H9 (cell line): Measurements from ENCODE around the gene NHP2. TPM values are rescaled to one million over a fixed set of nuclear protein-coding genes. Genes with fewer than 3 reads are reported as not detected.

Source experiments
- DNase-seq: peaks from one replicate; pipeline ENCODE4 v3.0.0-alpha.2; 2017
- H2AFZ ChIP-seq: one replicate; pipeline ENCODE4 v1.6.1; 2013; ENCODE audit warnings: mild to moderate bottlenecking, low read length, control low read depth, moderate library complexity
- H2AK5ac ChIP-seq: 2 replicates; pipeline ENCODE4 v1.6.1; 2013; ENCODE audit warnings: low read length, control low read depth, mixed read lengths; ENCODE audit not compliant: insufficient read length
- H2BK120ac ChIP-seq: one replicate; pipeline ENCODE4 v1.6.1; 2013; ENCODE audit warnings: low read depth, mild to moderate bottlenecking, low read length, control low read depth, inconsistent platforms; ENCODE audit not compliant: poor library complexity, severe bottlenecking
- H2BK12ac ChIP-seq: 2 replicates; pipeline ENCODE4 v1.6.1; 2013; ENCODE audit warnings: low read length, control low read depth, mixed read lengths, low read depth; ENCODE audit not compliant: insufficient read length
- H2BK15ac ChIP-seq: 2 replicates; pipeline ENCODE4 v1.6.1; 2013; ENCODE audit warnings: low read depth, low read length, control low read depth
- H2BK20ac ChIP-seq: one replicate; pipeline ENCODE4 v1.6.1; 2013; ENCODE audit warnings: low read depth, mild to moderate bottlenecking, low read length, control low read depth, inconsistent platforms; ENCODE audit not compliant: poor library complexity, severe bottlenecking
- H2BK5ac ChIP-seq: 2 replicates; pipeline ENCODE4 v1.6.1; 2013; ENCODE audit warnings: low read length, control low read depth, mixed read lengths; ENCODE audit not compliant: insufficient read length
- H3K14ac ChIP-seq: 2 replicates; pipeline ENCODE4 v1.6.1; 2013; ENCODE audit warnings: low read length, control low read depth; ENCODE audit not compliant: insufficient read depth
- H3K18ac ChIP-seq: 2 replicates; pipeline ENCODE4 v1.6.1; 2013; ENCODE audit warnings: low read depth, mild to moderate bottlenecking, mixed read lengths, low read length, control low read depth; ENCODE audit not compliant: insufficient read length
- H3K23ac ChIP-seq: 2 replicates; pipeline ENCODE4 v1.6.1; 2013; ENCODE audit warnings: low read length, control low read depth, mixed read lengths, low read depth; ENCODE audit not compliant: insufficient read length
- H3K23me2 ChIP-seq: 2 replicates; pipeline ENCODE4 v1.6.1; 2013; ENCODE audit warnings: low read depth, mild to moderate bottlenecking, mixed read lengths, low read length, control low read depth; ENCODE audit not compliant: insufficient read length, poor library complexity, severe bottlenecking
- H3K27ac ChIP-seq: 2 replicates; pipeline ENCODE4 v1.5.1; 2013; ENCODE audit warnings: low read length, control low read depth, mixed read lengths, low read depth; ENCODE audit not compliant: insufficient read length
- H3K27me3 ChIP-seq: 2 replicates; pipeline ENCODE4 v1.6.1; 2013; ENCODE audit warnings: low read length, control low read depth, inconsistent platforms; ENCODE audit not compliant: insufficient read depth
- H3K4ac ChIP-seq: 2 replicates; pipeline ENCODE4 v1.6.1; 2013; ENCODE audit warnings: low read depth, mild to moderate bottlenecking, control low read depth, inconsistent platforms, low read length, moderate library complexity
- H3K4me1 ChIP-seq: 2 replicates; pipeline ENCODE4 v1.6.1; 2013; ENCODE audit warnings: low read length, control low read depth, inconsistent platforms; ENCODE audit not compliant: insufficient read depth
- H3K4me2 ChIP-seq: 2 replicates; pipeline ENCODE4 v1.6.1; 2013; ENCODE audit warnings: low read length, control low read depth, mixed read lengths; ENCODE audit not compliant: insufficient read length, insufficient read depth
- H3K56ac ChIP-seq: 2 replicates; pipeline ENCODE4 v1.6.1; 2013; ENCODE audit warnings: low read depth, mild to moderate bottlenecking, mixed read lengths, low read length, control low read depth; ENCODE audit not compliant: insufficient read length
- H3K79me1 ChIP-seq: 2 replicates; pipeline ENCODE4 v1.6.1; 2013; ENCODE audit warnings: low read depth, mild to moderate bottlenecking, moderate library complexity, low read length, control low read depth, inconsistent platforms; ENCODE audit not compliant: insufficient read depth, poor library complexity, severe bottlenecking
- H3K79me2 ChIP-seq: 2 replicates; pipeline ENCODE4 v1.6.1; 2013; ENCODE audit warnings: low read length, control low read depth, inconsistent platforms; ENCODE audit not compliant: insufficient read depth
- H3K9ac ChIP-seq: 2 replicates; pipeline ENCODE4 v1.6.1; 2013; ENCODE audit warnings: low read length, control low read depth, mixed read lengths; ENCODE audit not compliant: insufficient read length; ENCODE audit errors: extremely low read depth
- H3K9me3 ChIP-seq: one replicate; pipeline ENCODE4 v1.6.1; 2013; ENCODE audit warnings: low read depth, low read length, inconsistent platforms; ENCODE audit not compliant: control insufficient read depth
- H3T11ph ChIP-seq: one replicate; pipeline ENCODE4 v1.6.1; 2013; ENCODE audit warnings: mild to moderate bottlenecking, low read length, control low read depth, inconsistent platforms
- H4K20me1 ChIP-seq: one replicate; pipeline ENCODE4 v1.6.1; 2013; ENCODE audit not compliant: control insufficient read depth, insufficient read length, insufficient read depth
- H4K5ac ChIP-seq: 2 replicates; pipeline ENCODE4 v1.6.1; 2013; ENCODE audit warnings: low read depth, mild to moderate bottlenecking, mixed read lengths, low read length, control low read depth; ENCODE audit not compliant: insufficient read length
- H4K8ac ChIP-seq: replicated peaks from 2 replicates; pipeline ENCODE4 v1.6.1; 2013; ENCODE audit warnings: low read length, control low read depth, mixed read lengths, low read depth; ENCODE audit not compliant: insufficient read length
- H4K91ac ChIP-seq: 2 replicates; pipeline ENCODE4 v1.6.1; 2013; ENCODE audit warnings: low read depth, mild to moderate bottlenecking, moderate library complexity, mixed read lengths, low read length, control low read depth; ENCODE audit not compliant: insufficient read length
- H3K27ac Mint-ChIP-seq, 3 experiments: 2 replicates in 2 of 3; 3 replicates in 1 of 3; pipeline ENCODE4 v1.8.0; 2020 to 2021; ENCODE audit warnings: mixed read lengths in 3 of 3, mild to moderate bottlenecking in 1 of 3, moderate library complexity in 1 of 3
- H3K27me3 Mint-ChIP-seq: 2 replicates; pipeline ENCODE4 v1.8.0; 2021; ENCODE audit warnings: low read depth, mild to moderate bottlenecking, moderate library complexity, mixed read lengths
- H3K36me3 Mint-ChIP-seq, 3 experiments: 2 replicates in 2 of 3; 3 replicates in 1 of 3; pipeline ENCODE4 v1.8.0; 2020 to 2021; ENCODE audit warnings: low read depth in 3 of 3, mixed read lengths in 3 of 3; ENCODE audit not compliant: insufficient read depth in 1 of 3
- H3K4me1 Mint-ChIP-seq, 2 experiments: 2 replicates each; pipeline ENCODE4 v1.8.0; 2020; ENCODE audit warnings: mixed read lengths in 2 of 2
- H3K4me3 Mint-ChIP-seq, 2 experiments: 2 replicates in 1 of 2; 3 replicates in 1 of 2; pipeline ENCODE4 v1.8.0; 2020 to 2021; ENCODE audit warnings: mild to moderate bottlenecking in 2 of 2, mixed read lengths in 2 of 2, moderate library complexity in 1 of 2
- H3K9me3 Mint-ChIP-seq, 2 experiments: 2 replicates in 1 of 2; 3 replicates in 1 of 2; pipeline ENCODE4 v1.8.0; 2020; ENCODE audit warnings: mild to moderate bottlenecking in 2 of 2, mixed read lengths in 2 of 2, moderate library complexity in 1 of 2
- WGBS: extraction: QIAGEN DNeasy Blood & Tissue Kit; methylation state at CpG from one replicate; pipeline ENCODE4 v1.1.7; 2013; ENCODE audit warnings: missing lambda C conversion rate, low lambda C conversion rate, mixed read lengths; ENCODE audit not compliant: insufficient read length; ENCODE audit errors: extremely low coverage; 5-methylcytosine and 5-hydroxymethylcytosine counted together
- total RNA-seq: library from RNA; stranded (reverse); gene quantifications from 2 replicates; pipeline ENCODE4 v1.2.1, GENCODE V29; 2021
- TF ChIP-seq, protein P1 (sequence below): fragments of 200-600 bp; sonication (generic); conservative IDR thresholded peaks from 3 replicates; pipeline ENCODE4 v1.8.0; 2021; ENCODE audit warnings: antibody characterized with exemption, mild to moderate bottlenecking

Gene NHP2
- total RNA-seq, 1 experiment from 2014 or later = 232 TPM

DNA sequence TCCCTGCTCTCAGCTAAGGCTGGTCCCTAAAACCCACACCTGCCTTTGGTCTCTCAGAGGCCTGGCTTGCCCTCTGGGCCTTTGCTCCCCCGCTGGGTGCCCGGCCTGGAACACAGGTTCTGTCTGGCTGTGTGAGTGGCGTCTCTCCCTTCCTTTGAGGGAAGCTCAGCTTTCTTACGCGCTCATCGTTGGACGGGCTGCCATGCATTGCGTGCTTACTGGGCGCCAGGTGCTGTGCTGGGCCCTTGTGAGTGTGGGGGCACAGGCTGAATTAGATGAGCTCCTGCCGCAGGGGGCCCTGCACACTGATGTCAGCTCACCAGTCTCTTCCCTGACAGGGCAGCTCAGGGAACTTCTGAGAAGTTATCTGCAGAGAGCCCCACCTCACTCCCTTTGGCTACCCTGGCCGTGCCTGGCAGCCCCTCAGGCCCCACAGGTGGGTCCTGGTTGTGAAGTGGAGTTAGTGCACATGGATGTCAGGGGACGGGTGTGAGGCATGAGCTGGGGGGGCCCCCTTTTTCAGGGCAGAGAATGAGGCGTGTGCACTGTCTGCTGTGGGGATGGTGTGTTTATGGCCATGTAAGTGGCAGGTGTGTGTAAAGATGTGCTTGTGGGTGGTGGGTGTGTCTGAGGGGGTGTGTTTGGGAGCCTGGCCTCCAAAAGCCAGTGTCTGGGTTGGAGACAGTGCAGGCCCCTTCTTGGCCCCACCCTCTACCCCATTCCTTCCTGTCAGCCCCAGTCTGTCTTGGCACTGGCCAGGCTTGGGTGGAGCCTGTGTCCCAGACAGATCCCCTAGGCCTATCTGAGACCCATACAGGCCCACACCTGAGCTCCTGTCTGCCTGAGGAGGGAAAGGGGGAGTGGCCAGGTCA, 30.4 kb downstream of the NHP2 start:
- Histone ChIP-seq H4K20me1 (no peaks in the 10 kb centered on the region), H2BK20ac (no peak overlapping the region), H2BK15ac (no peak overlapping the region), H3K14ac (no peak overlapping the region), H3K9me3 (no peaks in the 10 kb centered on the region), H3K23ac (no peak overlapping the region), H3K18ac (no peak overlapping the region), H2AFZ (no peak overlapping the region), H3K79me1 (no peaks in the 10 kb centered on the region), H3K23me2 (no peaks in the 10 kb centered on the region), H3K79me2 (peaks cover 2% of the 10 kb centered on the region; the same call in 1 of the 2 replicates), H3T11ph (no peak overlapping the region), H4K5ac (no peak overlapping the region), H3K4ac (no peak overlapping the region), H3K56ac (no peak overlapping the region), H3K9ac (no peak overlapping the region), H4K8ac (no peak overlapping the region), H3K27ac (no peak overlapping the region), H3K4me2 (no peak overlapping the region), H4K91ac (no peak overlapping the region), H2AK5ac (no peak overlapping the region), H3K27me3 (no peaks in the 10 kb centered on the region), H3K4me1 (peaks cover 4% of the 10 kb centered on the region; the same call in 1 of the 2 replicates), H2BK5ac (no peak overlapping the region), H2BK12ac (no peak overlapping the region), H2BK120ac (no peak overlapping the region)
- Mint-ChIP-seq H3K27me3 (no peaks in the 10 kb centered on the region), H3K9me3 (no peaks in the 10 kb centered on the region), H3K4me1 (peaks cover 41 to 50% of the 10 kb centered on the region in 2 experiments), H3K27ac (peak overlapping the region; percentile 88 to 97 (median 95)), H3K4me3 (no peak overlapping the region), H3K36me3 (peaks cover 8 to 38% (median 18%) of the 10 kb centered on the region in 3 experiments; a peak in 6 of 7 replicates)
- TF ChIP-seq, protein P1, sequence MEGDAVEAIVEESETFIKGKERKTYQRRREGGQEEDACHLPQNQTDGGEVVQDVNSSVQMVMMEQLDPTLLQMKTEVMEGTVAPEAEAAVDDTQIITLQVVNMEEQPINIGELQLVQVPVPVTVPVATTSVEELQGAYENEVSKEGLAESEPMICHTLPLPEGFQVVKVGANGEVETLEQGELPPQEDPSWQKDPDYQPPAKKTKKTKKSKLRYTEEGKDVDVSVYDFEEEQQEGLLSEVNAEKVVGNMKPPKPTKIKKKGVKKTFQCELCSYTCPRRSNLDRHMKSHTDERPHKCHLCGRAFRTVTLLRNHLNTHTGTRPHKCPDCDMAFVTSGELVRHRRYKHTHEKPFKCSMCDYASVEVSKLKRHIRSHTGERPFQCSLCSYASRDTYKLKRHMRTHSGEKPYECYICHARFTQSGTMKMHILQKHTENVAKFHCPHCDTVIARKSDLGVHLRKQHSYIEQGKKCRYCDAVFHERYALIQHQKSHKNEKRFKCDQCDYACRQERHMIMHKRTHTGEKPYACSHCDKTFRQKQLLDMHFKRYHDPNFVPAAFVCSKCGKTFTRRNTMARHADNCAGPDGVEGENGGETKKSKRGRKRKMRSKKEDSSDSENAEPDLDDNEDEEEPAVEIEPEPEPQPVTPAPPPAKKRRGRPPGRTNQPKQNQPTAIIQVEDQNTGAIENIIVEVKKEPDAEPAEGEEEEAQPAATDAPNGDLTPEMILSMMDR = no peak
- WGBS = no CpG with 5 or more reads among the region's 13 CpGs
- DNase-seq = no peak
